ENCODE data around the gene HCFC1R1. TPM values are rescaled to one million over a fixed set of nuclear protein-coding genes. Genes with fewer than 3 reads are reported as not detected.

Gene HCFC1R1
- polyA plus RNA-seq, 1 of the 3 experiments (the other 2 are of a cell fraction) = 54.9 TPM

GRCh38 chr16:2996298-2996697 is 27.4 kb downstream of the HCFC1R1 start:
- ChIA-PET CTCF (interaction anchor here (1.0 to 4.7 kb wide), 3 partner anchors 12 to 62 kb away, joined by 3 to 18 read pairs (median 3); no protein-coding TSS in a partner anchor), POLR2A (no interaction called here)
- Histone ChIP-seq H4K20me1 (ENCODE audit: insufficient read depth) (no peaks in the 10 kb centered on the region), H3K9me3 (no peaks in the 10 kb centered on the region), H3K36me3 (replicated peaks in 1 of 2; ENCODE audit: control insufficient read depth in 1 of 2, insufficient read depth in 2 of 2, low read length in 1 of 2) (no peaks in the 10 kb centered on the region), H3K9ac (no peak overlapping the region), H3K27me3 (ENCODE audit: insufficient read depth) (no peaks in the 10 kb centered on the region), H3K4me3 (ENCODE audit: low read depth in 2 of 2, low read length in 1 of 2) (no peak overlapping the region), H2AFZ (ENCODE audit: low read depth) (no peak overlapping the region), H3K27ac (ENCODE audit: low read depth in 2 of 2, low read length in 1 of 2) (no peak overlapping the region), H3K79me2 (ENCODE audit: insufficient read depth) (no peaks in the 10 kb centered on the region), H3K9me2 (no peaks in the 10 kb centered on the region), H3F3A (replicated peaks; ENCODE audit: insufficient read depth) (no peaks in the 10 kb centered on the region), H3K4me2 (no peak overlapping the region), H3K4me1 (ENCODE audit: control insufficient read depth in 1 of 2, insufficient read depth in 2 of 2, low read depth in 1 of 2, low read length in 1 of 2) (no peaks in the 10 kb centered on the region)
- no peak for TF ChIP-seq EZH2phosphoT487 (IDR thresholded peaks at IDR 0.05; ENCODE audit: borderline replicate concordance, low read depth)
- no peak for TF ChIP-seq POLR2AphosphoS5 (IDR thresholded peaks at IDR 0.05; ENCODE audit: low read depth, low read length)
- TF ChIP-seq TCF12 (IDR thresholded peaks at IDR 0.05) = no peak
- TF ChIP-seq FOXJ3 (CRISPR knock-in tag; IDR thresholded peaks at IDR 0.05) = no peak
- no peak for TF ChIP-seq FOSL2 (IDR thresholded peaks at IDR 0.05; ENCODE audit: borderline replicate concordance, low read depth)
- TF ChIP-seq MAX (IDR thresholded peaks at IDR 0.05; ENCODE audit: low read depth) = no peak
- no peak for TF ChIP-seq CHD2 (IDR thresholded peaks at IDR 0.05; ENCODE audit: low read length, partially characterized antibody)
- no peak for TF ChIP-seq ZBTB33 (IDR thresholded peaks at IDR 0.05; ENCODE audit: borderline replicate concordance, low read depth)
- no peak for TF ChIP-seq GABPA (IDR thresholded peaks at IDR 0.05; ENCODE audit: low read depth)
- 83% methylated on average over 8 of the region's 13 CpGs for WGBS (ENCODE audit: low lambda C conversion rate)
- no peak for DNase-seq

- no peak for DNase-seq
- Histone ChIP-seq H3K4me3 (ENCODE audit: low read depth in 2 of 2, low read length in 1 of 2) (no peak overlapping the region), H3K79me2 (ENCODE audit: insufficient read depth) (no peaks in the 10 kb centered on the region), H3K4me1 (ENCODE audit: control insufficient read depth in 1 of 2, insufficient read depth in 2 of 2, low read depth in 1 of 2, low read length in 1 of 2) (no peaks in the 10 kb centered on the region), H3F3A (replicated peaks; ENCODE audit: insufficient read depth) (no peaks in the 10 kb centered on the region), H2AFZ (ENCODE audit: low read depth) (no peak overlapping the region), H3K27ac (ENCODE audit: low read depth in 2 of 2, low read length in 1 of 2) (no peak overlapping the region), H4K20me1 (ENCODE audit: insufficient read depth) (no peaks in the 10 kb centered on the region), H3K27me3 (ENCODE audit: insufficient read depth) (no peaks in the 10 kb centered on the region), H3K9ac (no peak overlapping the region), H3K36me3 (replicated peaks in 1 of 2; ENCODE audit: control insufficient read depth in 1 of 2, insufficient read depth in 2 of 2, low read length in 1 of 2) (no peaks in the 10 kb centered on the region), H3K9me3 (no peaks in the 10 kb centered on the region), H3K9me2 (no peaks in the 10 kb centered on the region), H3K4me2 (no peak overlapping the region)
- CTCF ChIA-PET = interaction anchor here (1.0 to 1.3 kb wide), 4 partner anchors 8 to 30 kb away, joined by 3 to 7 read pairs (median 4); partner anchors contain the start of gene PAQR4
- TF ChIP-seq PBX3 (IDR thresholded peaks at IDR 0.05) (no peak), RFX5 (IDR thresholded peaks at IDR 0.05; ENCODE audit: low read length) (no peak), GATA2 (CRISPR knock-in tag; IDR thresholded peaks at IDR 0.05) (no peak), RAD21 (IDR thresholded peaks at IDR 0.05; ENCODE audit: low read length) (no peak), MEF2A (IDR thresholded peaks at IDR 0.05; ENCODE audit: borderline replicate concordance, low read depth) (no peak), USF1 (IDR thresholded peaks at IDR 0.05; ENCODE audit: borderline replicate concordance, low read depth) (no peak), SMC3 (IDR thresholded peaks at IDR 0.05; ENCODE audit: low read depth, low read length) (no peak), FOSL2 (IDR thresholded peaks at IDR 0.05; ENCODE audit: borderline replicate concordance, low read depth) (no peak), RXRA (IDR thresholded peaks at IDR 0.05; ENCODE audit: borderline replicate concordance, low read depth) (no peak), JUND (IDR thresholded peaks at IDR 0.05) (no peak), FOXM1 (IDR thresholded peaks at IDR 0.05; ENCODE audit: low read depth) (no peak), ZBTB33 (IDR thresholded peaks at IDR 0.05; ENCODE audit: borderline replicate concordance, low read depth) (no peak), TCF12 (IDR thresholded peaks at IDR 0.05) (no peak), FOXJ3 (CRISPR knock-in tag; IDR thresholded peaks at IDR 0.05) (no peak), NFIC (IDR thresholded peaks at IDR 0.05; ENCODE audit: borderline replicate concordance) (no peak)
- POLR2A ChIA-PET = no interaction called here
- 84% methylated on average over 13 of the region's 14 CpGs for WGBS (ENCODE audit: low lambda C conversion rate)
Measured at GRCh38 chr16:2992383-2993081, 31.2 kb downstream of the HCFC1R1 start.
